GM12875 (cell line): ENCODE results near the gene MEGF11.

Experiments
- H3K4me3 ChIP-seq: one replicate; pipeline ENCODE4 v1.5.1; 2011; ENCODE audit warnings: low read depth, low read length, control low read depth
- TF ChIP-seq, protein P1 (sequence below): IDR thresholded peaks from 2 replicates; pipeline ENCODE4 v1.5.1; 2011; ENCODE audit warnings: low read depth, mild to moderate bottlenecking, control low read depth, inconsistent platforms, low read length, moderate library complexity, borderline replicate concordance; ENCODE audit not compliant: insufficient read depth

The MEGF11 gene

DNA sequence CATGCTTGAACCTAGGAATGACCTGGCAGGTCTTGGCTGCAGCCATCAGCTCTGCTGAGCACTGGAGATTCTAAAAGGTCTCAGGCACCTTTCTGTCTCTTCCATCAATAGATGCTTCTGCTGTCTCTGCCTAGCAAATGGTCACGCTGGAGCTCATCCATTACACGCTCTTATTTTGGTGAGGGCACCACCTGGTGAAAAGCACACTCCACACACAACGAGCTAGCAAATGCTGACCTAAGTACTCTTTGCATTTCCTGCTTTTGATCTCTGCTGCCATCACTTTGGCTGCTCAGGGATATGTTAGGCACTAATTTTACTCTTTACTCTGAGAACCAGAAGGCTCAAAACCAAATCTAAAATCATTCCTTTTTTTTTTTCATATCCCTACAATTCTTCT is 293.0 kb downstream of the MEGF11 start:
- no peak overlapping the region for H3K4me3 ChIP-seq
- TF ChIP-seq, protein P1, sequence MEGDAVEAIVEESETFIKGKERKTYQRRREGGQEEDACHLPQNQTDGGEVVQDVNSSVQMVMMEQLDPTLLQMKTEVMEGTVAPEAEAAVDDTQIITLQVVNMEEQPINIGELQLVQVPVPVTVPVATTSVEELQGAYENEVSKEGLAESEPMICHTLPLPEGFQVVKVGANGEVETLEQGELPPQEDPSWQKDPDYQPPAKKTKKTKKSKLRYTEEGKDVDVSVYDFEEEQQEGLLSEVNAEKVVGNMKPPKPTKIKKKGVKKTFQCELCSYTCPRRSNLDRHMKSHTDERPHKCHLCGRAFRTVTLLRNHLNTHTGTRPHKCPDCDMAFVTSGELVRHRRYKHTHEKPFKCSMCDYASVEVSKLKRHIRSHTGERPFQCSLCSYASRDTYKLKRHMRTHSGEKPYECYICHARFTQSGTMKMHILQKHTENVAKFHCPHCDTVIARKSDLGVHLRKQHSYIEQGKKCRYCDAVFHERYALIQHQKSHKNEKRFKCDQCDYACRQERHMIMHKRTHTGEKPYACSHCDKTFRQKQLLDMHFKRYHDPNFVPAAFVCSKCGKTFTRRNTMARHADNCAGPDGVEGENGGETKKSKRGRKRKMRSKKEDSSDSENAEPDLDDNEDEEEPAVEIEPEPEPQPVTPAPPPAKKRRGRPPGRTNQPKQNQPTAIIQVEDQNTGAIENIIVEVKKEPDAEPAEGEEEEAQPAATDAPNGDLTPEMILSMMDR = no peak

DNA sequence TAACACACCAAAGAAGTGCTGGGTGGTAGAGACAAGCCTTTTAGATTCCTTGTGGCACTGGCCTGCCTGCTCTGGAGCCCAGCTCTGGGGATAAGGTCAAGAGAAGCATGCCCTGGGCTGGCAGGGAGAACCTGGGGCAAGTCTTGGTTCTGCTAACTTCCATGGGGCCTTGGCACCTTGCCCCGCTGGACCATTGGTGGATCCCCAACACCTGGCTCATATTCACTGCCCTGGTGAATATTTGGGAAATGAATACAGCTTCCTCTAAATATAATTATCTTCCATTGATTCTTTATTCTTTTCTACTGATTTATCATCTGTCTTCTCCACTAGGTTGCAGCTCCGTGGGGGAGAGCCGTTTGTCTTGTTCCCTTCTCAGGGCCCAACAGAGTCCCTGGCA is 294.7 kb downstream of the MEGF11 start:
- TF ChIP-seq, protein P1 = no peak
- H3K4me3 ChIP-seq = no peak overlapping the region

DNA sequence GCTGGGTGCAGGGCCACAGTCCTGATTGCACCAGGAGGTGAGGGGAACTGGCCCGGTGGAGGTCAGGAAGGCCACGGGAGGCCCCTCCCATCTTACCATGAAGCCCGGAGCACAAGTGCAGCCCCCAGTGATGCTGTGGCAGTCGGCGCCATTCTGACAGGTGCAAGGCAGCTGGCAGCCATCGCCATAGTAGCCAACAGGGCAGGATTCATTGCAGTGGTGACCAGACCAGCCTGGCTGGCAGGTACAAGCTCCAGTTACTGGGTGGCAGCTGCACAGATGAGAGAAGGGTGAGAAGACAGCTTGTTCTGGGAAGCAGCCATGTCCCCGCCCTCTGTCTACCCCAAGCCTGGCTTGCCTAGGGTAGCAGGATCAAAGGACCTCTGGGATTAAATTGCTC is 296.1 kb downstream of the MEGF11 start:
- H3K4me3 ChIP-seq = no peak overlapping the region
- TF ChIP-seq, protein P1 = no peak

DNA sequence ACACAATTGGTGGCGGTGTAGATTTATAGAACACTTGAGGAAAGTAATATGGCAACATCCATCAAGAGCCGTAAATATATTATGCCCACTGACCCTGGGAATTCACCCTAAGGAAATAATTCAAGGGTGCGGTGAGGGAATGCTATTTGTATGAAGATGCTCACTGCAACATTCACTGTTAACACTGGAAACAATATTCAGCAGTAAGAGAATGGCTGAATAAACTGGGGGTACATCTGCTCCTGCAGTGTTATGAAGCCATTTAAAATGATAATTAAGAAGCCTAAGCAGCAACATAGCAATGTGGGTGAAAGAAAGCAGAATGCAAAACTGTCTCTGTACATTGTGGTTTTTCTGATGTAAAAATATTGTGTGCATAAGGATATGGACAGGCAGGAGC is 296.7 kb downstream of the MEGF11 start:
- TF ChIP-seq, protein P1 = no peak

DNA sequence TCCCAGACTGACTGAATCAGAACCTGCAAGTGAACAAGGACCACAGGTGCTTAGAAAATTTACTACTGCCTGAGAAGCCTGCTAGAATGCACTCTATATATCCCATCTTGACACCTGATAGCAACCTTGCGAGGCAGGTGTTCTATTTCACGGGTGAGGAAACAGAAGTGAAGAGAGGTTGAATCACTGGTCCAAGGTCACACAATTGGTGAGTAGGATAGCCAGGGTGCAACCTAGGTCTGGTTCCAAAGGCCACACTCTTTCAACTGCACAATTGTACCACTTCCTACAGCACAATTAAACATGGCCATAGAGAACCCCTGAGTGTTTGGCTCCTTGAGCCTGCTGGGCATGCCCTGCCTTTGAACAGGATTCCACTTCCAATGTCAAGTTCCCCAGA is 297.2 kb downstream of the MEGF11 start:
- no peak overlapping the region for H3K4me3 ChIP-seq
- TF ChIP-seq, protein P1 = no peak

More for the DNA sequence above, 296.7 kb downstream of the MEGF11 start:
- H3K4me3 ChIP-seq = no peak overlapping the region

DNA sequence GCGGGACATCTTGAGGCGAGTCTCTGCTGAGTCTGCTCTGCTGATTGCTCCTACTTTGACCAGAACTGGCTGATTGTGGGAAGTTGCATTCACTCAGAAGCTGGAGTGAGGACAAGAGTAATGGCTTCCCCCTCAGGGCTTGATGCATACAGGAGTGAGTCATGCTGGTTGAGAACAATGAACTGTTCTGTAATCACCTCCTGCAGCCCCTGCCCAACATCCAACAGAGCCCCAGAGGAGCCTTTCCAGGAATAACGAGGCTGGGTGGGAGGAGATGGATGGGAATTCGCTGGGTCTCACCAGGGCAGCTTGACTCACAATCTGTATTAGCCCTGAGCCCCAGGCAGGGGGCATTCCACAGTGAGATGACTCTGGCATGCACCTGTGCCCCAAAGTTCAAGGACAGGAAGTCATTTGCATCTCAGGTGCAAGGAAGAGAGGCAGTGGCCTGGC is 299.2 kb downstream of the MEGF11 start:
- H3K4me3 ChIP-seq = no peak overlapping the region

DNA sequence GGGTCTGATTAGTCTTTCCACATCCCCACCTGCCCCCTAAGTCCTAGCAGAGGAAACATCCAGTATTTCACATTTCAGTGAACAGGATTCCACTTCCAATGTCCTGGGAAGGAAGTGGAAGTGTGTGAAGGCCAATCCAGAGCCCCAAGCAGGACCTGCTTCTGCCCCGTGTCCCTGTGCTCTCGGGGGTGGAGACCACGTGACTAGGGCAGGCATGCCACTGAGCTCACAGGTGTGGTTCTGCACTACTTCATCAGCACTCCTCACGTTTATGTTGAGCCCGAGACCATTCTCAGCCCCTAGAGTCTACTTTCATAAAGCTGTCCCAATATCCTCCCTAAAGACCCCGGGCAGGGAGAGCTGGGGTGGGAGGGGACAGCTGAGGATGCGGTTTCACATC is 299.9 kb downstream of the MEGF11 start:
- no peak overlapping the region for H3K4me3 ChIP-seq
- TF ChIP-seq, protein P1 = no peak

More for the DNA sequence above, 299.2 kb downstream of the MEGF11 start:
- TF ChIP-seq, protein P1 = no peak
